GM12864 (cell line): Measurements from ENCODE around the gene BAD.

Experiments used
- DNase-seq: peaks from one replicate; pipeline ENCODE4 v3.0.0-alpha.2; 2011; ENCODE audit warnings: low read depth
- H3K4me3 ChIP-seq: 2 replicates; pipeline ENCODE4 v1.5.1; 2011; ENCODE audit warnings: mild to moderate bottlenecking, low read depth, low read length, control low read depth
- TF ChIP-seq, protein P1 (sequence below): IDR thresholded peaks from 2 replicates; pipeline ENCODE4 v1.5.1; 2011; ENCODE audit warnings: low read depth, mild to moderate bottlenecking, moderate library complexity, low read length, control low read depth, inconsistent platforms; ENCODE audit errors: missing control alignments

Gene BAD

DNA sequence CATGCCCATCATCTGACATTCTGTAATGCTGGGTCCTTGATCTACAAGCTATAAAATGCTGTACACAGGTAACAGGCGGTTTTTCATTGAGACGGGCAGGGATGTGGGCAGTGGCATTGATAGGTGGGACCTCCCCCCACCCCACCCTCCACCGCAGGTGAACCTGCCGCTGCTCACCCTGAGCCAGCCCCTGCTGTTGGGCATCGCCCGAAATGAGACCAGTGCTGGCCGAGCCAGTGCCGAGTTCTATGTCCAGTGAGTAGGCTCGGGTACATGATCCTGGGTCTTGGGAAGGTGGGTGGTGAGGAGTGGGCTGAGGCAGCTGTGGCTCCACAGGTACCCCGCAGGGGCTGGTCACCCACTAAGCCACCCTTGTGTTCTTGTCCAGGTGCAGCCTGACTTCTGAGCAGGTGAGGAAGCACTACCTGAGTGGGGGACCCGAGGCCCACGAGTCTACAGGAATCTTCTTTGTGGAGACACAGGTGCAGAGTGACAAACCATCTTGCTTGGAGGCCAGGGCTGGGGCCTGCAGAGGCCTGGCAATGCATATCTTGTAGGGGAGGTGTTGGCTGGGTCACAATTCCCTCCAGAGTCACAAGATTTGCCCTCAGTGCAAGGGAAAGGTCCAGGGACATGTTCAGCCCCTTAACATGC lies 55.2 kb downstream of the BAD start:
- TF ChIP-seq, protein P1, sequence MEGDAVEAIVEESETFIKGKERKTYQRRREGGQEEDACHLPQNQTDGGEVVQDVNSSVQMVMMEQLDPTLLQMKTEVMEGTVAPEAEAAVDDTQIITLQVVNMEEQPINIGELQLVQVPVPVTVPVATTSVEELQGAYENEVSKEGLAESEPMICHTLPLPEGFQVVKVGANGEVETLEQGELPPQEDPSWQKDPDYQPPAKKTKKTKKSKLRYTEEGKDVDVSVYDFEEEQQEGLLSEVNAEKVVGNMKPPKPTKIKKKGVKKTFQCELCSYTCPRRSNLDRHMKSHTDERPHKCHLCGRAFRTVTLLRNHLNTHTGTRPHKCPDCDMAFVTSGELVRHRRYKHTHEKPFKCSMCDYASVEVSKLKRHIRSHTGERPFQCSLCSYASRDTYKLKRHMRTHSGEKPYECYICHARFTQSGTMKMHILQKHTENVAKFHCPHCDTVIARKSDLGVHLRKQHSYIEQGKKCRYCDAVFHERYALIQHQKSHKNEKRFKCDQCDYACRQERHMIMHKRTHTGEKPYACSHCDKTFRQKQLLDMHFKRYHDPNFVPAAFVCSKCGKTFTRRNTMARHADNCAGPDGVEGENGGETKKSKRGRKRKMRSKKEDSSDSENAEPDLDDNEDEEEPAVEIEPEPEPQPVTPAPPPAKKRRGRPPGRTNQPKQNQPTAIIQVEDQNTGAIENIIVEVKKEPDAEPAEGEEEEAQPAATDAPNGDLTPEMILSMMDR = no peak
- no peak for DNase-seq
- peak overlapping the region; percentile 82 for H3K4me3 ChIP-seq

DNA sequence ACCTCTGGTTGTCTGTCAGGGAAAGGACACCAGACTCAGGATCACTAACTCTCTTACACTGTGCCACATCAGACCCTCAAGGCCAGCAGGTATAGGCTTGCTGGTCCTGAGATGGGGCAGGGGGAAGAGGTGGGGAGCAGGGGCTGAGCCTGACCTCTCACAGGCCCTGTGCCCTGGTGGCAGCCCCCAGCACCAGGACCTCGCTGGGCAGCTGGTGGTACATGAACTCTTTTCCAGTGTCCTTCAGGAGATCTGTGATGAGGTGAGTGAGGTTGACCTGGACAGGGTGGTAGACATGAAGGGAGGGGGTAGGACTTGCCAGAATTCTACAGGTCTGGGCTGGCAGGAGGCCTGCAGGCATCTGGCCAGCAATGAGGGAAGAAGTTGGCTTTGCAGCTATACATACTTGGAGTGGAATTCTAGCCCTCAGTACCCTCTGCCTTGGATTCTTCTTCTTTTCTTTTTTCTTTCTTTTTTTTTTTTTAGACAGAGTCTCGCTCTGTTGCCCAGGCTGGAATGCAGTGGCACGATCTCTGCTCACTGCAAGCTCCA lies 57.0 kb downstream of the BAD start:
- DNase-seq = no peak
- TF ChIP-seq, protein P1 = no peak
- H3K4me3 ChIP-seq = peak overlapping the region; percentile 62

DNA sequence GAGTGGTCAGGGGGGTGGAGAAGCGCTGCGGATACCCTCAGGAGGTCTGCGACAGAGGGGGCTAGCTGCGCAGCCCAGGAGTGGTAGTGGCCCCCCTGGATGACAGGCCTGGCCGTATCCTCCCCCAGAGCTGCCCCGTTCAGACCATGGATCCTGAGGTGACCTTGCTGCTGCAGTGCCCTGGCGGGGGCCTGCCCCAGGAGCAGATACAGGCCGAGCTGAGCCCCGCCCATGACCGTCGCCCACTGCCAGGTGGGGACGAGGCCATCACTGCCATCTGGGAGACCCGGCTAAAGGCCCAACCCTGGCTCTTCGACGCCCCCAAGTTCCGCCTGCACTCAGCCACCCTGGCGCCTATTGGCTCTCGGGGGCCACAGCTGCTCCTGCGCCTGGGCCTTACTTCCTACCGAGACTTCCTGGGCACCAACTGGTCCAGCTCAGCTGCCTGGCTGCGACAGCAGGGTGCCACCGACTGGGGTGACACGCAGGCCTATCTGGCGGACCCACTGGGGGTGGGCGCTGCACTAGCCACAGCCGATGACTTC lies 57.9 kb downstream of the BAD start:
- TF ChIP-seq, protein P1 = no peak
- H3K4me3 ChIP-seq = peak overlapping the region; percentile 62
- no peak for DNase-seq

DNA sequence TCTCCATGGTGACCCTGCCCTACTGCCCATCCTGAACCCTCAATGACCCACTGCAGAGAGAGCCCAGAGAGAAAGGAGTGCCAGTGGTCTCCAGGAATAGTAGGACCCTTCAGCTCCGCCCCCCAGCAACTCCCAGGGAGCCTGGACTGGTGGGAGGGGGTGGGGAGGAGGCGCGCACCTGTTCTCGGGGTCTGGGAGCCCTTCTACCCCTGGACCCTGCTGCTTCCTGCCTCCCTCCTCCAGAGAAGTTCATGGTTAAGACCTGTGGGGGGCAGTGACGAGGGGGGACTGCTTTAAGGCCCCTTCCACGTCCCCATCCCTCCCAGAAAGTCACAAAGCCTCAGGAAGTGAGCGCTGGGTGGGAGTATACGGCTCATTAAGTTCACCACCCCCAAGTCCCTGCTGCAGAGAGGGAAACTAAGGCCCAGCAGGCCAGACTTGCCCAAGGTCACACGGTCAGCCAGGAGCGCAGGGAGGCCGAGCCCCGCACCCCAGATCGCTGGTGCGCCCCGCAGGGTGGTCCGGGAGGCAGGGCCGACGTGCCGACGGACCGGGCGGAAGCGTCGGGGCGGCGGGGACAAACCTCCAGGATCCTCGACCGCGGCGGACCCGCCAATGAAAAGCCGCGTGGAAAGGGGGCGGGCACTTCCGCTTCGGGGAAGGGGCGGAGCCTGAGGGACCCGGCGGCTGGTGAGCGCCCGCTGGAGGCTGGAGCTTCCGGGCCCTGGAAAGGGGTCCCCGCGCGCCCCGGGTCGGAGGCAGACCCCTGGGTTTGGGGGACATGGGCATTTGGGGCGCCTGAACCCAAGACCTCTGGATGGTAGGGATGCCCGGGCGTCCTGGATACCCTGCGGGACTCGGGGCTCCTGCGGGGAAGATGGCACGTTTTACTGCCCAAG lies 58.6 kb downstream of the BAD start, which contains the start of the genes NUDT22 and TRPT1:
TSS of gene NUDT22 (plus strand) at position 667 of the 899 bp plus-strand sequence. CDS start 379 bp downstream, outside the sequence.
TSS of gene TRPT1 (minus strand) at position 579 of the 899 bp plus-strand sequence. CDS start at position 253, 326 bp downstream.
- TF ChIP-seq, protein P1 = peak; percentile 48
- H3K4me3 ChIP-seq = peak within 1 kb of the TSS; percentile 62
- peak; percentile 43 for DNase-seq

DNA sequence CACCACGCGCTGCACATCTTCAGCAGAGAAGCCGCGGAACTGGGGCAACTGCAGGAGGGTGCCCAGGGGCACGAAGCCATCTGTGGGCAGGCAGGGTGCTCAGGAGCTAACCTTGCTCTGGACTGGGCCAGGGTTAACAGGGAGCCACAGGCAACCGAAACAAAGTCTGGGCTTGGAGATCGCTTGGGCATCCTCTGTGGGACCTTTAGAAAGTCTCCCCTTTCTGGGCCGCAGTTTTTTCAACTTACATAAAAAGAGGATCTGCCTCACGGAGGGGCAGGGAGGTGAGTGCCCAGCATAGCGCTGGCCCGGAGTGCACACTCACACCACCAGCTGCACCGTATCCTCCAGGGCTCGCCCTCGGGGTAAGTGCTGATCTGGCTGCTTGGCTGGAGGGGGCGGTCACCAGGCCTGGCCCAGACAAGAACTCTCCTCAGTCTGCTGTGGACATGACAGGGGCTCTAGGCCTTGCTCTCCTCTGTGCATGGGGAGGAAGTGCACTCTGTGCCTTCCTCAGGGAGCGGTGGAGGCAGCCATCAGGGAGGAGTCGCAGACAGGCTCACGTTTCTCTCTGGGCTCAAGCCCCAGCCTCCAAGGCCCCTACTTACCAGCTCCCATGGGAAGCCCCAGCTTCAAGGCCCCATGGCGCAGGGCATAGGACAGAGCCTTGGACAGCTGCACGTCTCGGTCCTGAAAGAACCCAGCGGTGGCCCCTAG lies 59.4 kb downstream of the BAD start:
- TF ChIP-seq, protein P1 = no peak
- DNase-seq = no peak
- peak overlapping the region; percentile 62 for H3K4me3 ChIP-seq
